Glomerular visceral epithelial cell (primary cell): ENCODE results near the gene PHLDA1.
"Not testable (repeated sequence)": the region's sequence is repeated elsewhere in the genome, so short reads cannot be mapped to it uniquely, and the experiment has no call there.

Experiments used
- DNase-seq: peaks from one replicate; pipeline ENCODE4 v3.0.0-alpha.2; 2016; ENCODE audit errors: extremely low spot score

The PHLDA1 gene

DNA sequence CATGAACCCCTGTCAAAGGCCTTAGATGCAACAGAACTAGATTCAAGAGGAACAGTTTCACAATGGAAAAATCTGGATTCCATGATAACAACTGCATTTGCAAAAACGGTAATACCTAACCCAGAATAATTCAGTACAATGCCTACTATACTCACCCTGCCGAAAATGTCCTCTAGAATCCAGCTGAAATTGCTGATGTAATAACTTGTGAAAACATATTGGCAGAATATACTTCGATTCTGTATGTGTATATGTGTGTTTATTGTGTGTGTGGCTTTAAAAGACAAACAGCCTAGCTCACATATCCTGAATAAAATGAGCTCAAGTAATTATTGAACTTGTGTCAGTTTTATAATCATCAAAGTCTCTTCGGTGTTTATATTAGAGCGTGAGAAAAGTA is 46.0 kb downstream of the PHLDA1 start:
- DNase-seq, result no peak

DNA sequence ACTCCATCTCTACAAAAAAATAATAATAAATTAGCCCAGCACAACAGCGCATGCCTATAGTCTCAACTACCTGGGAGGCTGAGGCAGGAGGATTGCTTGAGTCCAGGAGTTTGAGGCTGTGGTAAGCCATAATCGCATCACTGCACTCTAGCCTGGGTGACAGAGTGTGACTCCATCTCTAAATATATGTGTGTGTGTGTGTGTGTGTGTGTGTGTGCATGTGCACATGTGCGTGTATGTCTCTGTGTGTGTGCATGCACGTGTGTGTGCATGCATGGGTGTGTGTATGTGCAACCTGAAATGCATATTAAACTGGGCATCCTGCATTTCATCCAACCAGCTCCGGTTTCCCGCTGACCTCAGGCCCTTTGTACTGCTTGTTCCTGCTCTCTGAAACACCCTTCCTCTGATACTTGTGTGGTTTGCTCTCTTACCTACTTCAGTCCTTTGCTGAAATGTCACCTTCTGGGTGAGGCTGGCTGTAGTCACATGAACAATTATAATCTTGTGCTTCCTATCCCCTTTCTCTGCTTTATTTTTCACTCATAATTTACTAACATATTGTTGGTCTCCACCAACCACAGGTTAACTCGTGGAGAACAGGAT is 46.9 kb downstream of the PHLDA1 start:
- DNase-seq, result no peak

DNA sequence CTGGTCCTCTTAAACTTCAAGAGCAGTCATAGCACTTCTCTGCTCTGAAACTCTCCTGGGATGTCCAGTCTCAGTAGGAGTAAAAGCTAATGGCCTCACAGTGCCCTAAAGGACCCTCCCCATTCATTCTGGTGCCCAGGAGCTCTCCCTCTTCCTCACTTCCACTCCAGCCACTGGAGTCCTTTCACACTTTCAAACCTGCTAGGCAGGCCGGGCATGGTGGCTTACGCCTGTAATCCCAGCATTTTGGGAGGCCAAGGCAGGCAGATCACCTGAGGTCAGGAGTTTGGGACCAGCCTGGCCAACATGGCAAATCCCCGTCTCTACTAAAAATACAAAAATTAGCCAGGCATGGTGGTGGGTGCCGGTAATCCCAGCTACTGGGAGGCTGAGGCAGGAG is 47.7 kb downstream of the PHLDA1 start:
- not testable (repeated sequence) for DNase-seq

DNA sequence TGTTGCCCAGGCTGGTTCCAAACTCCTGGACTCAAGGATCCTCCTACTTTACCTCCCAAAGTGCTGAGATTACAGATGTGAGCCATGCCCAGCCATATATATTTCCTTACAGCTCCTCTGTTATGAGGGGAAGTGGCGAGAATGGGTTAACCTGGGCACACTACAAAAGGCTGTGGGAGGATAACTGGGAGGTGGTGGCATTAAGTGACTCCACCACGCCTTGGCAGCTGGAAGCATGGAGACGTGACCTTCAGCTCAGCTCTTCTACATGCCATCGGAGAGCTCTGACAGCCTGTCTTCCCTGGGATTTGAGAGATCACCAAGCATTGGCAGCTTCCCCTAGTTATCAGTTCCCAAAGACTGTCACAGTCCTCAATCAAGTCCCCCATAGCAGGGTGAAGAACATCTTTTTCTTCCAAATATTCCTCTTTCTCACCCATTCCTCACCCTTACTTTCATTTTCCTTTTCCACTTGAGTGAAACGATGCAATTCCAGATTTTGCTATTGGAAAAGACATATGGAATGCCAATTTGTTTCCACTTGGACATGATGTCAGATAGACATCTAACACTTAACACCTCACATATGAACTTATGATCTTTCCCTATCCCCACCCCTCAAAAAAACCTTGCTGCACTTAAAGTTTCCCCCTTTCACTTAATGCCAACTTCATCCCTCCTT is 48.5 kb downstream of the PHLDA1 start:
- no peak for DNase-seq

DNA sequence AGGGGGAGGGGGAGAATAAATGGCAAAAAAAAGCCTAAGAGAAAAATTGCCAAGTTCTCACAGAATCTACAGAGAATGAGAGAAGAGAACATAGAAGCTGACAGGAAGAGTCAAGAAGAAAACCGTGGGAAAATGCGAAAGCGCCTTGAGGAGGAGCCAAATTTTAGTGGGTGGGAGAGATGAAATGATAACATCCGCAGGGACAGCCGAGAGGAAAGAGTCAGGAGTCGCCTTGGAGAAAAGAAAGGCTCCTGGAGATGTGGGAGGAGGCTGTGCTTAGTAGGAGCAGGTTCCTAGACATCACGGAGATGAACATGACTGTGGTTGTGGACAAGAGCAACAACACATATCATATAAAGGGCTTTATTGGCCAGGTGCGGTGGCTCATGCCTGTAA is 49.4 kb downstream of the PHLDA1 start:
- no peak for DNase-seq

DNA sequence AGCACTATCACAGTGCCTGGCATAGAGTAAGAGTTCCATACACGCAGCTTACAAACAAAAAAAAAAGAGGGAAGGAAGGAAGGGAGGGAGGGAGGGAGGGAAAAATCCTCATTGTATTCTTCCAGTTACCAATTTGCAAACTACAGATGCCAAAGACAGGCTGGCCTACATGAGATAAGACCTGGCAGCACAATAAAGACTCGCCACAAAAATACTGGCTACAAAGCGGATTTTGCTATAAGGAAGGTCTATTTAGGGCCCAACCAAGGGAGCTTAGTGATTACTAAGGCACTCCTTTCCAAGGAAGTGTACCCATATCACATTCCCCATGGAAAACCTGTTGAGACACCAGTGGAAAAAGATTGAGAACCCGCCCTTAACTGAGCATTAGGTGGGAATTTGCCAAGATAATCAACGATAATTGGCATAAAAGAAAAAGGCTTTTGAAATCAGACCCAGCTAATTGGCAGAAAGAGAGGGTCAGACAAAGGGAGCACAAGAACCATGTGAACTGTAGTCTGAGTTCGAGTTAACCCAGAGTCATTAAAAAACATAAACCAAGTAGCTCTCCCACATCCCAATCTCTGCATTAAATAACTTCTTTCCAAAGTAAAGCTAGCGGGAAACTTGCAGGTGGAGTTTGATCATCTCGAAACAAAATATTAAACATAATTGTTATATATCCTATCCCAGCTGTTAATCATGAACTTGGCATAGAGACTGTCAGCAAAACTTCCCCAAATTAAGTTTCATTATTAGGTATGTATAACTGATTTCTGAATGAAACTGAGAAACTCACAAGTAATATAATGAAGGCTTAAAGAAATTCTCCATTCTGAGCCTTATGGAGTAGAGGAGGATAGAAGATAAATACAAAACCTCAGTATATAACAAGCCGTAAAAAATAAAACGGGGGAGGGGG is 50.1 kb downstream of the PHLDA1 start:
- no peak for DNase-seq

DNA sequence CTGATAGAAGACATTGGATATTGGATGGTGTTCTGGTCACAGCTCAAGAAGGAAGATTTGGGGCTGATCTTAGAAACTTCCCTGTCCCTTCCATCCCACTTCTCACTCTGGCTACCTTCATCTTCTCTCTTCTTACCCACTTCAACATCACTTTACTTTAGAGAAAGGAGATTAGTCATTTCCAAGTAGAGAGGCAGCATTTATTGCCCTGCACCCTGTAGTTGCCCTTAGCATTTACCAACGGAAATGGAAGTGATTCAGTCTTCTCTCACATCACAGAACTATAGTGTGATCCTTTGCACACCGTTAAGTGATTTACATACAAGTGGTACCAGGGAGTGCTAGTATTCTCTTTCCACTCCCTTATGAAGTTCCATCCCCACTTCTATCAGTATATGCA is 52.4 kb downstream of the PHLDA1 start:
- DNase-seq, result peak; percentile 51

DNA sequence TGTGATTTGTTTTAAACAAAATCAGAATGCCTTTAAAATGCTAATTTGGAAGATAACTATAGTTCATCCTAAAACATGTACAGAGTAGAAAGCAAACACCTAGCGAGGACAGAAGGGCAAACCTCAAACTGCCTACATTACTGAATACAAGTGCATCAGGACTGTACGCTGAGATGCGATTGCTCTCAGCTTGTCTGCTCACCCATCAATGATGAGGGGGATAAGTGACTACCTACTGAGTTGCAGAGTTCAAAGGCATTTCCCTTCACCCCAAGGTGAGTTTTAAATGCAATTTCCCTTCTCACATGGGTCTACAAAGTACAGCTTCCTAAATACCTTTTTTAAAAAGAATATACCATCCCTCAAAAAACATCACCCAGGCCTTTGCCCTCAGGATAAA is 52.9 kb downstream of the PHLDA1 start:
- DNase-seq, result no peak

DNA sequence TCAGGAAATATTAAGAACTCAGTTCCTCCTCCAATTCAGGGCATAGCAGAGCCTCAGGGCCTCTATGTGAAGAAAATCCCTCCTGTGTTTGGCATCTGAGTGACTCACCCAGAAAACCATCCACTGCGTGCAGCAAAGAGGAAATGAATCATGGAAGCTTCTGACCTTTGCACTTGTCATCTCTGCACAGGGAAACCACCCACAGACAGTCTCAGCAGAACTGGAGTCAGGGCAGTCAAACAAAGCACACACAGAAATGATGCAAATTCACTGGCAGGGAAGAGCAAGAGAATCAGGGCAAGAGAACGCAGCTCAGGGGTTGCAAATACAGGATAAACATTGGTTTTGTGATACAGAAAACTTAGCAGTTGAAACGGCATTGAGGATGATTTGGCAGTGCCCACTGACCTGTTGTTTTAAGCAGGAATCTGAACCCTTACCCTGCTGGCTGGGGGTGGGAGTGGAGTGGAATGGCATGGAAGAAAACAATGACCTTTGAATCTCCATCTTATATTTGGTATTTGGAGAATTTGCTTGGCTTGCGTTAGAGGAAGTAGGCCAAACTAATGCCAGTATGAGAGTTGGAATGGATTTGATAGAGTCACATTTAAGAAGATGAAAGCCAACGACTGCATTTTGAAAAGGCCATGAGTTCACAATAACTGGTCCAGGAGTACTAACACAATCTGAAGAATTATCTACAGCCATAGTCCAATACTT is 53.5 kb downstream of the PHLDA1 start:
- DNase-seq, result peak; percentile 97

DNA sequence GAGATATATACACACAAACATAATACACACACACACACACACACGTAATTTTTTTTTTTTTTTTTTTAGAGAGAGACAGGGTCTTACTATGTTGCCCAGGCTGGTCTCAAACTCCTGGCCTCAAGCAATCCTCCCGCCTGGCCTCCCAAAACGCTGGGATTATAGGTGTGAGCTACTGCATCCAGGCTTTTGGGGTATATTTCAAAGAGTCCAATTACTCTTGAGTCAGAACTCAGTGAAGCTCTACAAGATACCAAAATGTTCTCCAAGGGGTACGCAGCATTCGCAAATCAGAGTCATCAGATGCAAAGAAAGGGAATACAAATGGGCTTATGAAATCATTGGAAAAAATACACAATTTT is 54.0 kb downstream of the PHLDA1 start:
- no peak for DNase-seq

DNA sequence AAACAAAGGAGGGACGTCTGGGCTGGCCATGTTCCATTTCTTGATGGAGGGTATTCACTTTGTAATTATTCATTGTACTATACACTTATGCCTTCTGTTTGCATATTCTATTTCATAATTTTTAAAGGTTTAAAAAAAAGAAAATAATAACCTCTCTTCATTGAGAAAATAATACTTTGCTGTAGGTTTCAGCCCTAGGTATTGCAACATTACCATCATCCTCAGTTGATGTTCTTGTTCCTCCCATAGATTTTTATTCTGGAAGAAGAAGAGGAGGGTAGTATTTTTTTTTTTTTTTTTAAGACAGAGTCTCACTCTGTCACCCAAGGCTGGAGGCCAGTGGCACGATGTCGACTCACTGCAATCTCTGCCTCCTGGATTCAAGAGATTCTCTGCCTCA is 54.7 kb downstream of the PHLDA1 start:
- DNase-seq, result no peak

DNA sequence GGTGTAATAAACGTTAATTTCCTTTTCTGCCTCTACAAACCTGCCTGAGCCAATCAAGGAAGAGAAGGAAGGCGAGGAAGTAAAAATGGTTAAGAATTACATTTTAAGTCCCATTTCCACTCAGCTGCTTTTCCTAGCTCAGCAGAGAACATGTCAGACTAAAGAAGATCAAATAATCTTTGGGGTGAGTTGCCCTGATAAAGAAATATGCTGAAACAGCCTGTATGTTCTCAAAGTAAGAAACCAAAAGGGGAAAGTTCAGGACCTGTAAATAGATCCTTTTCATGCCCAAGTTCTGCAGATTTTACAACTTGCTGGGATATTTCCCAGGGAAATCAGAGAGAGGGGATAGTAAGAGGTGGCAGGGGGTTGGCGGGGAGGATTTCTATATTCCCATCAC is 55.5 kb downstream of the PHLDA1 start:
- DNase-seq, result no peak

DNA sequence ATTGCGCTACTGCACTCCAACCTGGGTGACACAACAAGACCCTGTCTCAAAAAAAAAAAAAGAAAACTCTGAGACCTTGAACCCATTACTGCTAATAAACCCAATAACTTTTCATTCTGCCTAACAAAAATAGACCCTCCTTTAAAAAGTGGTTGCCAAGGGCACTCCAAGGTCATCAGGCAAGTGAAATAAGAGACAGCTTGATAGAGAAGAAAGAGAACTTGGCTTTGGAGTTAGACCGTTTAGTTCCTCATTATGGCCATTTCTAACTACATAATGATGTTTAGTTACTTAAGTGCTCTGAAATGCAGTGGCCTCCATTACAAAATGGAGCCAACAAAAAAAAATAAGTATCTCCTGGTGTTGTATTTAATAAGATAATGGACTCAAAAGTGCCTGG is 55.9 kb downstream of the PHLDA1 start:
- no peak for DNase-seq
